Measurements from ENCODE around the gene PIKFYVE.

- TF ChIP-seq, protein P1, sequence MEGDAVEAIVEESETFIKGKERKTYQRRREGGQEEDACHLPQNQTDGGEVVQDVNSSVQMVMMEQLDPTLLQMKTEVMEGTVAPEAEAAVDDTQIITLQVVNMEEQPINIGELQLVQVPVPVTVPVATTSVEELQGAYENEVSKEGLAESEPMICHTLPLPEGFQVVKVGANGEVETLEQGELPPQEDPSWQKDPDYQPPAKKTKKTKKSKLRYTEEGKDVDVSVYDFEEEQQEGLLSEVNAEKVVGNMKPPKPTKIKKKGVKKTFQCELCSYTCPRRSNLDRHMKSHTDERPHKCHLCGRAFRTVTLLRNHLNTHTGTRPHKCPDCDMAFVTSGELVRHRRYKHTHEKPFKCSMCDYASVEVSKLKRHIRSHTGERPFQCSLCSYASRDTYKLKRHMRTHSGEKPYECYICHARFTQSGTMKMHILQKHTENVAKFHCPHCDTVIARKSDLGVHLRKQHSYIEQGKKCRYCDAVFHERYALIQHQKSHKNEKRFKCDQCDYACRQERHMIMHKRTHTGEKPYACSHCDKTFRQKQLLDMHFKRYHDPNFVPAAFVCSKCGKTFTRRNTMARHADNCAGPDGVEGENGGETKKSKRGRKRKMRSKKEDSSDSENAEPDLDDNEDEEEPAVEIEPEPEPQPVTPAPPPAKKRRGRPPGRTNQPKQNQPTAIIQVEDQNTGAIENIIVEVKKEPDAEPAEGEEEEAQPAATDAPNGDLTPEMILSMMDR (IDR thresholded peaks at IDR 0.05): no peak
- TF ChIP-seq POLR2A (IDR thresholded peaks at IDR 0.05): no peak
Measured at GRCh38 chr2:208356846-208357574, 91.0 kb downstream of the PIKFYVE start.
